ENCODE data around the gene CLEC20A.

DNA sequence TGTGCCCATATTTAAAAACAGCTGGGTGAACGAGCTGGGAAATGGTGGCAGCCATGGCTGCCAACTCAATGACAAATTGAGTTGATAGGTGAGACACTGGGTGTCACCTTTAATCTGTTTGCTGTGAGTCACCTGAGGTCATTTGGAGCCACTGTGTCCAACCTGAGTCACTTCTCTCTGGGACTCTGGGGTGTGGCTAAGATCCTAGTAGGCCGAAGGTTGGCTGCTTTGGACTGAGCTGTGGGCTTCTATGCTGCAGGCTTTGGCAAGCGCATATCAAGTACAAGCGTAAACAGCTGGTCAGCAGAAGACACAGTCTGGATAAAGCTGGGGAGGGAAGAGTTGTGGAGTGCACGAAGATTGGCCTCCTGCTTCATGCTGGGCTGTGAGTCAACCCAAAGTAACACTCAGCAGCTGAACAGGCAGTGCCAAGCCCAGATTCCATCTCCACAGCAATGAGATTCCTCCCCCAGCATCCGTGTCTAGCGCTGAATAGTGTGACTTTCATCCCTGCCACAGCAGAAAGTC, 40.1 kb upstream of the CLEC20A start:
- TF ChIP-seq POLR2A (IDR thresholded peaks at IDR 0.05; ENCODE audit: control extremely low read depth in 1 of 2, low read depth in 2 of 2, low read length in 2 of 2) (no peak), ZNF274 (IDR thresholded peaks at IDR 0.05; ENCODE audit: borderline replicate concordance, extremely low read depth, low read length) (no peak), SP1 (IDR thresholded peaks at IDR 0.05; ENCODE audit: low read depth, low read length) (no peak), JUND (IDR thresholded peaks at IDR 0.05; ENCODE audit: low read length) (no peak), MAFK (IDR thresholded peaks at IDR 0.05; ENCODE audit: low read depth, low read length) (no peak), POLR2AphosphoS5 (IDR thresholded peaks at IDR 0.05; ENCODE audit: low read depth, low read length) (no peak), RFX5 (IDR thresholded peaks at IDR 0.05; ENCODE audit: borderline replicate concordance, low read depth, low read length) (no peak), KDM5A (IDR thresholded peaks at IDR 0.05; ENCODE audit: low read length) (no peak), CHD1 (IDR thresholded peaks at IDR 0.05; ENCODE audit: low read depth, low read length) (no peak)
- TF ChIP-seq, protein P1, sequence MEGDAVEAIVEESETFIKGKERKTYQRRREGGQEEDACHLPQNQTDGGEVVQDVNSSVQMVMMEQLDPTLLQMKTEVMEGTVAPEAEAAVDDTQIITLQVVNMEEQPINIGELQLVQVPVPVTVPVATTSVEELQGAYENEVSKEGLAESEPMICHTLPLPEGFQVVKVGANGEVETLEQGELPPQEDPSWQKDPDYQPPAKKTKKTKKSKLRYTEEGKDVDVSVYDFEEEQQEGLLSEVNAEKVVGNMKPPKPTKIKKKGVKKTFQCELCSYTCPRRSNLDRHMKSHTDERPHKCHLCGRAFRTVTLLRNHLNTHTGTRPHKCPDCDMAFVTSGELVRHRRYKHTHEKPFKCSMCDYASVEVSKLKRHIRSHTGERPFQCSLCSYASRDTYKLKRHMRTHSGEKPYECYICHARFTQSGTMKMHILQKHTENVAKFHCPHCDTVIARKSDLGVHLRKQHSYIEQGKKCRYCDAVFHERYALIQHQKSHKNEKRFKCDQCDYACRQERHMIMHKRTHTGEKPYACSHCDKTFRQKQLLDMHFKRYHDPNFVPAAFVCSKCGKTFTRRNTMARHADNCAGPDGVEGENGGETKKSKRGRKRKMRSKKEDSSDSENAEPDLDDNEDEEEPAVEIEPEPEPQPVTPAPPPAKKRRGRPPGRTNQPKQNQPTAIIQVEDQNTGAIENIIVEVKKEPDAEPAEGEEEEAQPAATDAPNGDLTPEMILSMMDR (IDR thresholded peaks at IDR 0.05; ENCODE audit: control extremely low read depth in 1 of 3, insufficient read depth in 1 of 3, low read depth in 1 of 3, low read length in 3 of 3), result no peak
- TF ChIP-seq, protein P2, sequence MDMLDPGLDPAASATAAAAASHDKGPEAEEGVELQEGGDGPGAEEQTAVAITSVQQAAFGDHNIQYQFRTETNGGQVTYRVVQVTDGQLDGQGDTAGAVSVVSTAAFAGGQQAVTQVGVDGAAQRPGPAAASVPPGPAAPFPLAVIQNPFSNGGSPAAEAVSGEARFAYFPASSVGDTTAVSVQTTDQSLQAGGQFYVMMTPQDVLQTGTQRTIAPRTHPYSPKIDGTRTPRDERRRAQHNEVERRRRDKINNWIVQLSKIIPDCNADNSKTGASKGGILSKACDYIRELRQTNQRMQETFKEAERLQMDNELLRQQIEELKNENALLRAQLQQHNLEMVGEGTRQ (IDR thresholded peaks at IDR 0.05; ENCODE audit: low read length), result no peak
- TF ChIP-seq, protein P3, sequence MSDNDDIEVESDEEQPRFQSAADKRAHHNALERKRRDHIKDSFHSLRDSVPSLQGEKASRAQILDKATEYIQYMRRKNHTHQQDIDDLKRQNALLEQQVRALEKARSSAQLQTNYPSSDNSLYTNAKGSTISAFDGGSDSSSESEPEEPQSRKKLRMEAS (IDR thresholded peaks at IDR 0.05), result no peak
- TF ChIP-seq, protein P4, sequence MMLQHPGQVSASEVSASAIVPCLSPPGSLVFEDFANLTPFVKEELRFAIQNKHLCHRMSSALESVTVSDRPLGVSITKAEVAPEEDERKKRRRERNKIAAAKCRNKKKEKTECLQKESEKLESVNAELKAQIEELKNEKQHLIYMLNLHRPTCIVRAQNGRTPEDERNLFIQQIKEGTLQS (IDR thresholded peaks at IDR 0.05; ENCODE audit: insufficient read depth, low read depth, low read length), result no peak

Measured in H1 (cell line).